SH-SY5Y (cell line): ENCODE results near the gene AMELX.

Experiments used
- GATA2 ChIP-seq: IDR thresholded peaks from 2 replicates; pipeline ENCODE4 v1.6.1; 2011; ENCODE audit warnings: mild to moderate bottlenecking, low read depth, low read length
- GATA3 ChIP-seq: IDR thresholded peaks from 2 replicates; pipeline ENCODE4 v1.6.1; 2011; ENCODE audit warnings: low read depth, mild to moderate bottlenecking, low read length, moderate library complexity

DNA sequence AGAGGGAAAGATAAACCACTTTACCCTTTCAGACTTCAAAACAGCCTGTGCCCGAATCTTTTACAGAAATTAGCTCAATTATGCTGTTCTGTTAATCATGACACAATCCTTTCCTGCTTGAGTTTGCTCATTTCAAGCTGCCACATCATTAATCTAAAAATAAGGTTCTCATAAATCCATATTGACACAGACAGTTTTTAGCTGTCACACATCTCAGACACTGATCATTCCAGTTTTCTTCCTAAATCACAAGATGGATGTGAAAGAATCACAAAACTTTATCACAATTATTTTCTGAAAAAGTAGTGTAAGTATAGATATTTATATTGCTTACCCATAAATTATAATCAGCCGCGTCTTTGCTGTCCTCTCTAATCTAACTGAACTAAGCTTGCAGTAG, 27.9 kb upstream of the AMELX start:
- TF ChIP-seq GATA3 (no peak), GATA2 (no peak)
